HepG2 (cell line): Measurements from ENCODE around the gene TLN1. TPM values are rescaled to one million over a fixed set of nuclear protein-coding genes. Genes with fewer than 3 reads are reported as not detected.

ENCODE experiments used
- ATAC-seq: fragments of 200-7000 bp; cut with Tn5 transposase; 3 replicates; pipeline ENCODE4 v1.9.1; 2020; ENCODE audit warnings: mild to moderate bottlenecking, moderate library complexity
- BruUV-seq: library from RNA; stranded (reverse); fragments of 400-500 nt; replicated peaks from 2 replicates; lab custom pipeline; 2021; lab: Mats Ljungman, UMichigan
- CTCF ChIA-PET: fragments of 300-600 bp; formaldehyde crosslinking; extraction: SDS; loops from one replicate; lab custom pipeline; 2021; ENCODE audit warnings: low total read pairs, inconsistent platforms, low intra/inter-chr PET ratio; lab: Yijun Ruan, JAX
- POLR2A ChIA-PET: fragments of 350-600 bp; sonication (Branson Sonifier 250); formaldehyde crosslinking; loops from one replicate; lab custom pipeline; 2020; ENCODE audit warnings: antibody characterized with exemption, inconsistent platforms; lab: Yijun Ruan, JAX
- DNase-seq: peaks from one replicate; pipeline ENCODE4 v3.0.0-alpha.2; 2015; ENCODE audit warnings: low spot score
- FAIRE-seq: peaks from 3 replicates; lab custom pipeline; 2011; peaks lifted over from hg19 to GRCh38; lab: Jason Lieb, UNC
- H2AFZ ChIP-seq: one replicate; pipeline ENCODE4 v1.6.1; 2011; ENCODE audit warnings: low read length, inconsistent platforms
- H3K27ac ChIP-seq: fragments of 300-600 bp; 3 replicates; pipeline ENCODE4 v1.8.0; 2011; ENCODE audit warnings: mixed run types, mild to moderate bottlenecking, mixed read lengths, low read length, inconsistent platforms; ENCODE audit not compliant: insufficient read depth; ENCODE audit errors: extremely low read length
- H3K27me3 ChIP-seq, 2 experiments: fragments of 200-600 bp in 1 of 2; 2 replicates in 1 of 2; 3 replicates in 1 of 2; pipeline versions ENCODE4 v1.6.0 to v1.8.0; 2011; ENCODE audit warnings: low read length in 2 of 2, mild to moderate bottlenecking in 2 of 2, moderate library complexity in 2 of 2, inconsistent platforms in 1 of 2; ENCODE audit not compliant: insufficient read depth in 2 of 2, control insufficient read depth in 1 of 2
- H3K36me3 ChIP-seq, 2 experiments: fragments of 200-600 bp in 1 of 2; replicated peaks in 1 of 2; 2 replicates in 1 of 2; 3 replicates in 1 of 2; pipeline versions ENCODE4 v1.5.1 to v1.8.0; 2011; ENCODE audit warnings: low read length in 2 of 2, inconsistent platforms in 1 of 2; ENCODE audit not compliant: insufficient read depth in 2 of 2, control insufficient read depth in 1 of 2
- H3K4me1 ChIP-seq: 2 replicates; pipeline ENCODE4 v1.5.1; 2012; ENCODE audit warnings: low read length, inconsistent platforms; ENCODE audit not compliant: insufficient read depth
- H3K4me2 ChIP-seq: 2 replicates; pipeline ENCODE4 v1.6.0; 2011; ENCODE audit warnings: low read depth, low read length, inconsistent platforms
- H3K4me3 ChIP-seq, 3 experiments: fragments of 200-600 bp in 1 of 3; sonication (generic), shearing (Covaris generic) in 1 of 3; replicated peaks in 1 of 3; 2 replicates each; pipeline ENCODE4 v1.5.1; 2011 to 2016; ENCODE audit warnings: low read length in 3 of 3, inconsistent platforms in 2 of 3, low read depth in 2 of 3, mild to moderate bottlenecking in 2 of 3, control low read depth in 1 of 3, mixed read lengths in 1 of 3; ENCODE audit not compliant: insufficient read depth in 1 of 3
- H3K79me2 ChIP-seq: one replicate; pipeline ENCODE4 v1.6.1; 2011; ENCODE audit warnings: low read length, inconsistent platforms; ENCODE audit not compliant: insufficient read depth
- H3K9ac ChIP-seq: 2 replicates; pipeline ENCODE4 v1.6.0; 2011; ENCODE audit warnings: mild to moderate bottlenecking, low read depth, low read length, inconsistent platforms; ENCODE audit not compliant: insufficient read depth
- H3K9me3 ChIP-seq: 2 replicates; pipeline ENCODE4 v1.5.1; 2012; ENCODE audit warnings: mild to moderate bottlenecking, low read length
- H4K20me1 ChIP-seq: 2 replicates; pipeline ENCODE4 v1.6.0; 2011; ENCODE audit warnings: inconsistent platforms, mild to moderate bottlenecking, low read length, moderate library complexity; ENCODE audit not compliant: insufficient read depth
- ATRX ChIP-seq: sonication (generic); formaldehyde crosslinking; IDR thresholded peaks from 2 replicates; pipeline ENCODE4 v1.4.0; 2020; ENCODE audit warnings: missing genetic modification reagents, borderline replicate concordance
- CHD4 ChIP-seq: fragments of 200-600 bp; sonication (generic); IDR thresholded peaks from 2 replicates; pipeline ENCODE4 v1.7.0; 2017; ENCODE audit warnings: mild to moderate bottlenecking, low read length, borderline replicate concordance
- EEA1 ChIP-seq: sonication (generic); formaldehyde crosslinking; IDR thresholded peaks from 2 replicates; pipeline ENCODE4 v1.5.1; 2020; ENCODE audit warnings: mild to moderate bottlenecking, missing genetic modification reagents, borderline replicate concordance
- KLF11 ChIP-seq: IDR thresholded peaks from 2 replicates; pipeline ENCODE4 v1.6.1; 2016; ENCODE audit warnings: missing compliant biosample characterization
- KLF12 ChIP-seq: sonication (generic); formaldehyde crosslinking; IDR thresholded peaks from 2 replicates; pipeline ENCODE4 v1.4.0; 2020; ENCODE audit warnings: missing genetic modification reagents, borderline replicate concordance
- KLF6 ChIP-seq: IDR thresholded peaks from 2 replicates; pipeline ENCODE4 v1.8.0; 2016; ENCODE audit warnings: missing biosample characterization, missing genetic modification reagents
- MAFK ChIP-seq, 2 experiments: IDR thresholded peaks in 1 of 2; conservative IDR thresholded peaks in 1 of 2; 2 replicates each; pipeline ENCODE4 v1.6.1; 2011; ENCODE audit warnings: improper control_type of control experiment in 2 of 2, low read length in 2 of 2
- NFE2L1 ChIP-seq: sonication (generic); formaldehyde crosslinking; IDR thresholded peaks from 2 replicates; pipeline ENCODE4 v1.4.0; 2020; ENCODE audit warnings: missing genetic modification reagents, mild to moderate bottlenecking, borderline replicate concordance
- RORA ChIP-seq: sonication (generic); formaldehyde crosslinking; IDR thresholded peaks from 2 replicates; pipeline ENCODE4 v1.5.0; 2020; ENCODE audit warnings: mild to moderate bottlenecking, missing genetic modification reagents, moderate library complexity
- TAF15 ChIP-seq: fragments of 200-400 bp; formaldehyde crosslinking; IDR thresholded peaks from one replicate; pipeline ENCODE4 v1.6.1; 2018; ENCODE audit warnings: mild to moderate bottlenecking, low read depth, low read length; ENCODE audit not compliant: poor library complexity, severe bottlenecking
- ZFYVE20 ChIP-seq: sonication (generic); formaldehyde crosslinking; IDR thresholded peaks from 2 replicates; pipeline ENCODE4 v1.8.0; 2023; ENCODE audit warnings: low read depth, mild to moderate bottlenecking, moderate library complexity, missing genetic modification reagents, borderline replicate concordance
- ZNF296 ChIP-seq: sonication (generic); formaldehyde crosslinking; conservative IDR thresholded peaks from 2 replicates; pipeline ENCODE4 v1.5.0; 2020; ENCODE audit warnings: mild to moderate bottlenecking, missing genetic modification reagents
- ZNF30 ChIP-seq: sonication (generic); formaldehyde crosslinking; IDR thresholded peaks from 2 replicates; pipeline ENCODE4 v1.5.0; 2020; ENCODE audit warnings: mild to moderate bottlenecking, missing genetic modification reagents
- ZNF644 ChIP-seq: IDR thresholded peaks from 2 replicates; pipeline ENCODE4 v1.6.1; 2016; ENCODE audit warnings: low read depth
- WGBS: methylation state at CpG from one replicate; pipeline ENCODE4 v1.1.6; 2017; ENCODE audit warnings: low lambda C conversion rate; 5-methylcytosine and 5-hydroxymethylcytosine counted together
- in situ Hi-C: cut with HindIII; loops from 2 replicates; pipeline ENCODE4 v1.10.0; 2017; ENCODE audit warnings: low pct_unique_long_range_greater_than_20kb; ENCODE audit not compliant: extremely low pct_ligation_motif_present
- intact Hi-C: fragments of 100-400 bp; cut with micrococcal nuclease; formaldehyde crosslinking; loops from one replicate; pipeline ENCODE4 v1.10.0; 2022; ENCODE audit not compliant: unreplicated experiment
- polyA plus RNA-seq, 8 experiments: library from polyadenylated mRNA; depleted of rRNA in 3 of 8; stranded (reverse) in 7 of 8; unstranded in 1 of 8; fragments of >200 nt; fragmentation: Illumina TruSeq in 4 of 8; extraction: Trizol in 4 of 8; gene quantifications; 2 replicates each; pipeline versions ENCODE4 v1.2.1 to v1.2.3, GENCODE V29; 2011 to 2016; ENCODE audit warnings: low read depth in 4 of 8, missing spikeins in 1 of 8, mixed read lengths in 1 of 8; ENCODE audit not compliant: insufficient read depth in 1 of 8
- total RNA-seq, 5 experiments: library from RNA; depleted of rRNA; stranded (reverse); fragments of >200 nt; fragmentation: Illumina TruSeq; extraction: Trizol; gene quantifications; 2 replicates each; pipeline ENCODE4 v1.2.3, GENCODE V29; 2016; ENCODE audit warnings: low read depth in 1 of 5

TLN1 gene
- total and polyA plus RNA-seq, 2 of the 13 experiments (the other 11 are each of a cell fraction or from before 2014, with no cell fraction given) = 35.2 to 51.8 TPM

- no peak overlapping the region for H3K27ac ChIP-seq
- H3K4me3 ChIP-seq = no peak overlapping the region
- BruUV-seq = no TSS peak
- no peaks in the 10 kb centered on the region for H3K9me3 ChIP-seq
- peaks cover 68 to 95% of the 10 kb centered on the region in 2 experiments for H3K36me3 ChIP-seq
- H3K79me2 ChIP-seq = no peaks in the 10 kb centered on the region
- H3K9ac ChIP-seq = no peak overlapping the region
- no peak for DNase-seq
- TF ChIP-seq ZNF30 (CRISPR knock-in tag) (no peak), KLF6 (no peak), ZNF644 (CRISPR knock-in tag) (no peak), ZNF296 (no peak), NFE2L1 (no peak), KLF12 (CRISPR knock-in tag) (no peak), CHD4 (no peak), ATRX (CRISPR knock-in tag) (no peak), ZFYVE20 (no peak), KLF11 (CRISPR knock-in tag) (no peak), MAFK (conservative IDR thresholded peaks at IDR 0.05 in 1 of 2, IDR thresholded peaks at IDR 0.05 in 1 of 2; ENCODE audit: low read length in 2 of 2) (no peak), RORA (no peak), TAF15 (no peak), EEA1 (CRISPR knock-in tag) (no peak)
- TF ChIP-seq, all 625 proteins: peak for 0
- ChIA-PET POLR2A (interaction anchor here (0.9 kb wide), 1 partner anchor 50 kb away, joined by 3 read pairs; no protein-coding TSS in a partner anchor), CTCF (no interaction called here)
- intact Hi-C loops (no loop called here), in situ Hi-C loops (no loop called here)
- Histone ChIP-seq H4K20me1 (no peaks in the 10 kb centered on the region), H3K4me1 (no peaks in the 10 kb centered on the region), H3K27me3 (no peaks in the 10 kb centered on the region), H3K4me2 (no peak overlapping the region), H2AFZ (no peak overlapping the region)
- ATAC-seq (no peak), FAIRE-seq (no peak)
- WGBS = 95% methylated on average over 11 of the region's 15 CpGs
Measured at GRCh38 chr9:35718721-35719511, 13.1 kb downstream of the TLN1 start.
